K562 (cell line): ENCODE measurements around the gene ASIC1. TPM values are rescaled to one million over a fixed set of nuclear protein-coding genes. Genes with fewer than 3 reads are reported as not detected.

Experiments used
- ARID1B ChIP-seq: fragments of 450-650 bp; IDR thresholded peaks from 2 replicates; pipeline ENCODE4 v1.6.1; 2016; ENCODE audit warnings: antibody characterized with exemption, mild to moderate bottlenecking, inconsistent platforms
- KAT7 ChIP-seq: sonication (generic); formaldehyde crosslinking; IDR thresholded peaks from 2 replicates; pipeline ENCODE4 v1.8.0; 2022; ENCODE audit warnings: missing genetic modification reagents, mild to moderate bottlenecking, borderline replicate concordance
- NR4A1 ChIP-seq, 2 experiments: fragments of 250-450 bp in 1 of 2; fragments of 450-650 bp in 1 of 2; sonication (Bioruptor Pico) in 1 of 2; IDR thresholded peaks; 2 replicates each; pipeline versions ENCODE4 v1.4.0 to v1.6.1; 2016 to 2020; ENCODE audit warnings: mild to moderate bottlenecking in 2 of 2, missing compliant biosample characterization in 1 of 2, missing genetic modification characterization in 1 of 2, moderate library complexity in 1 of 2
- POLR2A ChIP-seq: fragments of 450-650 bp; conservative IDR thresholded peaks from 2 replicates; pipeline ENCODE4 v1.6.1; 2016
- RCOR1 ChIP-seq, 2 experiments: IDR thresholded peaks; 2 replicates each; pipeline ENCODE4 v1.6.1; 2012; ENCODE audit warnings: low read depth in 2 of 2, low read length in 2 of 2, borderline replicate concordance in 1 of 2, improper control_type of control experiment in 1 of 2
- SIRT6 ChIP-seq: IDR thresholded peaks from one replicate; pipeline ENCODE4 v1.6.1; 2012; ENCODE audit warnings: low read depth, mild to moderate bottlenecking, control low read depth, inconsistent platforms, low read length, moderate library complexity
- SPI1 ChIP-seq: IDR thresholded peaks from 2 replicates; pipeline ENCODE4 v1.6.1; 2011; ENCODE audit warnings: low read depth, low read length, control low read depth, borderline replicate concordance
- TBP ChIP-seq: optimal IDR thresholded peaks from 2 replicates; pipeline ENCODE3; 2011; ENCODE audit warnings: low read depth, low read length, improper control_type of control experiment
- TOE1 ChIP-seq, 2 experiments: fragments of 450-650 bp in 1 of 2; sonication (generic) in 1 of 2; formaldehyde crosslinking in 1 of 2; IDR thresholded peaks; 2 replicates each; pipeline versions ENCODE4 v1.7.1 to v1.8.0; 2016 to 2022; ENCODE audit warnings: borderline replicate concordance in 2 of 2, mild to moderate bottlenecking in 2 of 2, antibody characterized with exemption in 1 of 2, inconsistent platforms in 1 of 2, low read depth in 1 of 2, missing genetic modification reagents in 1 of 2, moderate library complexity in 1 of 2
- ZNF79 ChIP-seq: fragments of 250-450 bp; sonication (Bioruptor Pico); IDR thresholded peaks from 2 replicates; pipeline ENCODE4 v1.4.0; 2020; ENCODE audit warnings: low read depth, mild to moderate bottlenecking, moderate library complexity
- polyA plus RNA-seq, 8 experiments: library from polyadenylated mRNA; depleted of rRNA in 4 of 8; stranded (reverse) in 5 of 8; unstranded in 3 of 8; fragments of >200 nt; fragmentation: Nextera tagmentation in 2 of 8; fragmentation: Illumina TruSeq in 1 of 8; extraction: Ambion mirVana in 2 of 8; extraction: Trizol in 1 of 8; gene quantifications; 2 replicates each; pipeline versions ENCODE4 v1.2.1 to v1.2.3, GENCODE V29; 2011 to 2014; ENCODE audit warnings: inconsistent platforms in 1 of 8, missing spikeins in 1 of 8
- total RNA-seq, 7 experiments: library from RNA; depleted of rRNA in 6 of 7; stranded (reverse); fragments of >200 nt in 6 of 7; fragmentation: Illumina TruSeq in 2 of 7; extraction: Trizol in 2 of 7; gene quantifications; 2 replicates each; pipeline versions ENCODE4 v1.2.1 to v1.2.3, GENCODE V29; 2011 to 2021; ENCODE audit warnings: low replicate concordance in 1 of 7
- TF ChIP-seq, protein P1 (sequence below): fragments of 200-600 bp; sonication (generic); IDR thresholded peaks from one replicate; pipeline ENCODE4 v1.6.1; 2012; ENCODE audit warnings: mild to moderate bottlenecking, low read depth, low read length, inconsistent platforms
- TF ChIP-seq, protein P2 (sequence below), 2 experiments: fragments of 450-650 bp in 1 of 2; sonication (generic) in 1 of 2; formaldehyde crosslinking; conservative IDR thresholded peaks; 2 replicates each; pipeline versions ENCODE4 v1.4.0 to v1.8.1; 2020 to 2022; ENCODE audit warnings: mild to moderate bottlenecking in 1 of 2, missing genetic modification reagents in 1 of 2
- TF ChIP-seq, protein P3 (sequence below): sonication (generic); formaldehyde crosslinking; IDR thresholded peaks from 2 replicates; pipeline ENCODE4 v1.8.1; 2023; ENCODE audit warnings: mild to moderate bottlenecking, missing genetic modification reagents, moderate library complexity

ASIC1 gene
- total and polyA plus RNA-seq, 9 of the 15 experiments (the other 6 are each of a cell fraction or from before 2014, with no cell fraction given), result 0.01 to 1.7 (median 0.45) TPM

DNA sequence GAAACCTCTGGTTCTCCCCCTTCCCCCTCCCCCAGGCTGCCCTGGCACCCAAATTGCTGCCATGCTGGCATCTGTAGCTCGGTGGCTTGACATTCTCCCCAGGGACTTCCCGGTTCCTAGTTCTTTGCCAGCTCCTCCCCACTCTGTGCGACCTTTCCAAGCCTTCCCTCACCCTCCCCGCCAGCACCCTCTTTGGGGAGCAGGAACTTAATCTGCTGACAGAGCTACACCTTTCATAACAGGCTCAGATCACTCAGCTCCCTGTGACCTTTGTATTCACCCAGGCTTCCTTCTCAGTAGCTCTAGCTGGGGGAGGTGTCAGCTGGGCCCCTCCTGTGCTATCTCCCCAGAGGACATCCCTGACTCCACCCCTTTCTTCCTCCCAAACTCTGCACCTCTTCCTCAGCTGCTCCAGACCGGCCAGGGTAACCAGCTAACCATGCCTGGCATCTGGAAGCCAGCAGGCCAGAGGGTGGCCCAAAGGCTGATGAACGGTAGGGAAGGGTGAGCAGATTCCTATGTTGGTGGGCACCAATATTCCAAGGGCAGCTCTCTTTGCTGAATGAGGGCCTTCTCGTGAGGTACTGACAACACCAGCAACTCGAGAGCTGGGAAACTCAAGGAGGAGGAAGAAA lies 52.8 kb downstream of the ASIC1 start (continued):
- TF ChIP-seq, protein P1, sequence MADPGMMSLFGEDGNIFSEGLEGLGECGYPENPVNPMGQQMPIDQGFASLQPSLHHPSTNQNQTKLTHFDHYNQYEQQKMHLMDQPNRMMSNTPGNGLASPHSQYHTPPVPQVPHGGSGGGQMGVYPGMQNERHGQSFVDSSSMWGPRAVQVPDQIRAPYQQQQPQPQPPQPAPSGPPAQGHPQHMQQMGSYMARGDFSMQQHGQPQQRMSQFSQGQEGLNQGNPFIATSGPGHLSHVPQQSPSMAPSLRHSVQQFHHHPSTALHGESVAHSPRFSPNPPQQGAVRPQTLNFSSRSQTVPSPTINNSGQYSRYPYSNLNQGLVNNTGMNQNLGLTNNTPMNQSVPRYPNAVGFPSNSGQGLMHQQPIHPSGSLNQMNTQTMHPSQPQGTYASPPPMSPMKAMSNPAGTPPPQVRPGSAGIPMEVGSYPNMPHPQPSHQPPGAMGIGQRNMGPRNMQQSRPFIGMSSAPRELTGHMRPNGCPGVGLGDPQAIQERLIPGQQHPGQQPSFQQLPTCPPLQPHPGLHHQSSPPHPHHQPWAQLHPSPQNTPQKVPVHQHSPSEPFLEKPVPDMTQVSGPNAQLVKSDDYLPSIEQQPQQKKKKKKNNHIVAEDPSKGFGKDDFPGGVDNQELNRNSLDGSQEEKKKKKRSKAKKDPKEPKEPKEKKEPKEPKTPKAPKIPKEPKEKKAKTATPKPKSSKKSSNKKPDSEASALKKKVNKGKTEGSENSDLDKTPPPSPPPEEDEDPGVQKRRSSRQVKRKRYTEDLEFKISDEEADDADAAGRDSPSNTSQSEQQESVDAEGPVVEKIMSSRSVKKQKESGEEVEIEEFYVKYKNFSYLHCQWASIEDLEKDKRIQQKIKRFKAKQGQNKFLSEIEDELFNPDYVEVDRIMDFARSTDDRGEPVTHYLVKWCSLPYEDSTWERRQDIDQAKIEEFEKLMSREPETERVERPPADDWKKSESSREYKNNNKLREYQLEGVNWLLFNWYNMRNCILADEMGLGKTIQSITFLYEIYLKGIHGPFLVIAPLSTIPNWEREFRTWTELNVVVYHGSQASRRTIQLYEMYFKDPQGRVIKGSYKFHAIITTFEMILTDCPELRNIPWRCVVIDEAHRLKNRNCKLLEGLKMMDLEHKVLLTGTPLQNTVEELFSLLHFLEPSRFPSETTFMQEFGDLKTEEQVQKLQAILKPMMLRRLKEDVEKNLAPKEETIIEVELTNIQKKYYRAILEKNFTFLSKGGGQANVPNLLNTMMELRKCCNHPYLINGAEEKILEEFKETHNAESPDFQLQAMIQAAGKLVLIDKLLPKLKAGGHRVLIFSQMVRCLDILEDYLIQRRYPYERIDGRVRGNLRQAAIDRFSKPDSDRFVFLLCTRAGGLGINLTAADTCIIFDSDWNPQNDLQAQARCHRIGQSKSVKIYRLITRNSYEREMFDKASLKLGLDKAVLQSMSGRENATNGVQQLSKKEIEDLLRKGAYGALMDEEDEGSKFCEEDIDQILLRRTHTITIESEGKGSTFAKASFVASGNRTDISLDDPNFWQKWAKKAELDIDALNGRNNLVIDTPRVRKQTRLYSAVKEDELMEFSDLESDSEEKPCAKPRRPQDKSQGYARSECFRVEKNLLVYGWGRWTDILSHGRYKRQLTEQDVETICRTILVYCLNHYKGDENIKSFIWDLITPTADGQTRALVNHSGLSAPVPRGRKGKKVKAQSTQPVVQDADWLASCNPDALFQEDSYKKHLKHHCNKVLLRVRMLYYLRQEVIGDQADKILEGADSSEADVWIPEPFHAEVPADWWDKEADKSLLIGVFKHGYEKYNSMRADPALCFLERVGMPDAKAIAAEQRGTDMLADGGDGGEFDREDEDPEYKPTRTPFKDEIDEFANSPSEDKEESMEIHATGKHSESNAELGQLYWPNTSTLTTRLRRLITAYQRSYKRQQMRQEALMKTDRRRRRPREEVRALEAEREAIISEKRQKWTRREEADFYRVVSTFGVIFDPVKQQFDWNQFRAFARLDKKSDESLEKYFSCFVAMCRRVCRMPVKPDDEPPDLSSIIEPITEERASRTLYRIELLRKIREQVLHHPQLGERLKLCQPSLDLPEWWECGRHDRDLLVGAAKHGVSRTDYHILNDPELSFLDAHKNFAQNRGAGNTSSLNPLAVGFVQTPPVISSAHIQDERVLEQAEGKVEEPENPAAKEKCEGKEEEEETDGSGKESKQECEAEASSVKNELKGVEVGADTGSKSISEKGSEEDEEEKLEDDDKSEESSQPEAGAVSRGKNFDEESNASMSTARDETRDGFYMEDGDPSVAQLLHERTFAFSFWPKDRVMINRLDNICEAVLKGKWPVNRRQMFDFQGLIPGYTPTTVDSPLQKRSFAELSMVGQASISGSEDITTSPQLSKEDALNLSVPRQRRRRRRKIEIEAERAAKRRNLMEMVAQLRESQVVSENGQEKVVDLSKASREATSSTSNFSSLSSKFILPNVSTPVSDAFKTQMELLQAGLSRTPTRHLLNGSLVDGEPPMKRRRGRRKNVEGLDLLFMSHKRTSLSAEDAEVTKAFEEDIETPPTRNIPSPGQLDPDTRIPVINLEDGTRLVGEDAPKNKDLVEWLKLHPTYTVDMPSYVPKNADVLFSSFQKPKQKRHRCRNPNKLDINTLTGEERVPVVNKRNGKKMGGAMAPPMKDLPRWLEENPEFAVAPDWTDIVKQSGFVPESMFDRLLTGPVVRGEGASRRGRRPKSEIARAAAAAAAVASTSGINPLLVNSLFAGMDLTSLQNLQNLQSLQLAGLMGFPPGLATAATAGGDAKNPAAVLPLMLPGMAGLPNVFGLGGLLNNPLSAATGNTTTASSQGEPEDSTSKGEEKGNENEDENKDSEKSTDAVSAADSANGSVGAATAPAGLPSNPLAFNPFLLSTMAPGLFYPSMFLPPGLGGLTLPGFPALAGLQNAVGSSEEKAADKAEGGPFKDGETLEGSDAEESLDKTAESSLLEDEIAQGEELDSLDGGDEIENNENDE, result no peak
- no peak for TF ChIP-seq TOE1 (IDR thresholded peaks at IDR 0.05; ENCODE audit: borderline replicate concordance)
- TF ChIP-seq TOE1 (CRISPR knock-in tag; IDR thresholded peaks at IDR 0.05; ENCODE audit: borderline replicate concordance, low read depth), result no peak
- peak in 1 of 2 experiments; percentile 63; a peak in 1 of 4 replicates for TF ChIP-seq RCOR1 (IDR thresholded peaks at IDR 0.05; ENCODE audit: borderline replicate concordance in 1 of 2, low read depth in 2 of 2, low read length in 2 of 2)
- TF ChIP-seq ARID1B, result peak; percentile 46; the same call in 1 of the 2 replicates
- TF ChIP-seq NR4A1 (CRISPR knock-in tag; IDR thresholded peaks at IDR 0.05), result no peak
- no peak for TF ChIP-seq NR4A1 (tag; IDR thresholded peaks at IDR 0.05)
- no peak for TF ChIP-seq ZNF79 (CRISPR knock-in tag)
- 0 out of 2 replicates have a peak, but pooled peaks have one; percentile 12 for TF ChIP-seq KAT7 (CRISPR knock-in tag)
- TF ChIP-seq TBP, result peak; percentile 37
- TF ChIP-seq, protein P2, sequence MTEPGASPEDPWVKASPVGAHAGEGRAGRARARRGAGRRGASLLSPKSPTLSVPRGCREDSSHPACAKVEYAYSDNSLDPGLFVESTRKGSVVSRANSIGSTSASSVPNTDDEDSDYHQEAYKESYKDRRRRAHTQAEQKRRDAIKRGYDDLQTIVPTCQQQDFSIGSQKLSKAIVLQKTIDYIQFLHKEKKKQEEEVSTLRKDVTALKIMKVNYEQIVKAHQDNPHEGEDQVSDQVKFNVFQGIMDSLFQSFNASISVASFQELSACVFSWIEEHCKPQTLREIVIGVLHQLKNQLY (CRISPR knock-in tag; conservative IDR thresholded peaks at IDR 0.05), result no peak
- TF ChIP-seq SIRT6, result no peak
- TF ChIP-seq, protein P3, sequence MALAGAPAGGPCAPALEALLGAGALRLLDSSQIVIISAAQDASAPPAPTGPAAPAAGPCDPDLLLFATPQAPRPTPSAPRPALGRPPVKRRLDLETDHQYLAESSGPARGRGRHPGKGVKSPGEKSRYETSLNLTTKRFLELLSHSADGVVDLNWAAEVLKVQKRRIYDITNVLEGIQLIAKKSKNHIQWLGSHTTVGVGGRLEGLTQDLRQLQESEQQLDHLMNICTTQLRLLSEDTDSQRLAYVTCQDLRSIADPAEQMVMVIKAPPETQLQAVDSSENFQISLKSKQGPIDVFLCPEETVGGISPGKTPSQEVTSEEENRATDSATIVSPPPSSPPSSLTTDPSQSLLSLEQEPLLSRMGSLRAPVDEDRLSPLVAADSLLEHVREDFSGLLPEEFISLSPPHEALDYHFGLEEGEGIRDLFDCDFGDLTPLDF, result no peak
- 0 out of 2 replicates have a peak, but pooled peaks have one; percentile 17 for TF ChIP-seq SPI1
- peak; percentile 50; the same call in 1 of the 2 replicates for TF ChIP-seq POLR2A
